AG20443 (cell line): ENCODE results near the gene CSNK2A1.

Experiments
- DNase-seq: peaks from one replicate; pipeline ENCODE4 v3.0.0; 2012; ENCODE audit warnings: low spot score, mixed read lengths

CSNK2A1 gene

GRCh38 chr20:564192-564591 is 20.6 kb upstream of the CSNK2A1 start:
- no peak for DNase-seq

GRCh38 chr20:563187-563586 is 19.6 kb upstream of the CSNK2A1 start:
- DNase-seq, result no peak

GRCh38 chr20:562232-562897 is 18.8 kb upstream of the CSNK2A1 start:
- DNase-seq, result no peak

- DNase-seq, result peak; percentile 81
Observed at GRCh38 chr20:561437-562231, 18.0 kb upstream of the CSNK2A1 start.

- no peak for DNase-seq
Observed at GRCh38 chr20:560680-561079, 17.1 kb upstream of the CSNK2A1 start.

GRCh38 chr20:558117-558516 is 14.5 kb upstream of the CSNK2A1 start:
- no peak for DNase-seq

GRCh38 chr20:556984-557383 is 13.4 kb upstream of the CSNK2A1 start:
- DNase-seq, result no peak

- no peak for DNase-seq
Observed at GRCh38 chr20:555976-556385, 12.4 kb upstream of the CSNK2A1 start.

- DNase-seq, result no peak
Observed at GRCh38 chr20:550611-551010, 7.0 kb upstream of the CSNK2A1 start.

GRCh38 chr20:549722-550496 is 6.3 kb upstream of the CSNK2A1 start:
- no peak for DNase-seq

- no peak for DNase-seq
Observed at GRCh38 chr20:548906-549305, 5.3 kb upstream of the CSNK2A1 start.

GRCh38 chr20:547394-547793 is 3.8 kb upstream of the CSNK2A1 start:
- DNase-seq, result no peak

- no peak for DNase-seq
Observed at GRCh38 chr20:546353-546752, 2.8 kb upstream of the CSNK2A1 start.

GRCh38 chr20:544153-544725 is 649 bp upstream of the CSNK2A1 start:
- DNase-seq, result no peak

- no peak for DNase-seq
Observed at GRCh38 chr20:542777-543368, 717 bp downstream of the CSNK2A1 start.

GRCh38 chr20:540391-541201 is 3.0 kb downstream of the CSNK2A1 start:
- no peak for DNase-seq

GRCh38 chr20:539848-540247 is 3.7 kb downstream of the CSNK2A1 start:
- DNase-seq, result peak; percentile 57

- no peak for DNase-seq
Observed at GRCh38 chr20:539191-539590, 4.4 kb downstream of the CSNK2A1 start.

GRCh38 chr20:537983-538382 is 5.6 kb downstream of the CSNK2A1 start:
- no peak for DNase-seq

- no peak for DNase-seq
Observed at GRCh38 chr20:536426-537010, 7.1 kb downstream of the CSNK2A1 start.

- no peak for DNase-seq
Observed at GRCh38 chr20:535958-536357, 7.6 kb downstream of the CSNK2A1 start.
